ENCODE measurements around the gene ZFYVE26. TPM values are rescaled to one million over a fixed set of nuclear protein-coding genes. Genes with fewer than 3 reads are reported as not detected.

ZFYVE26 gene
- total RNA-seq, 1 donor from 2014 or later = 18.3 TPM

DNA sequence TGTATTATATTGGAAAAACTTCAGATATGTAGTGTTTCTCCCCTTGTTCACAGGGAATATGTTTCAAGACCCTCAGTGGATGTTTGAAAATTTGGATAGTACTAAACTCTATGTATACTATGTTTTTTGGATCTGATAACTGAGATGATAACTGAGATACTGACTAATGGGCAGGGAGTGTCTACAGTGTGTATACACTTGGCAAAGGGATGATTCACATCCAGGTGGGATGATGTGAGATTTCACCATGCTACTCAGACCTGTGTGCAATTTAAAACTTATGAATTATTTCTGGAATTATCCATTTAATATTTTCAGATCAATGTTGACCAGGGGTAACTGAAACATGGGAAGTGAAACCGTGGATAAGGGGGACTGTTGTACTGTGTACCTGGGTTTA, 17.0 kb upstream of the ZFYVE26 start:
- Histone ChIP-seq H3K36me3 (no peaks in the 10 kb centered on the region), H3K4me2 (no peak overlapping the region), H3K4me3 (no peak overlapping the region), H3K9me3 (ENCODE audit: low read depth) (peaks cover 4% of the 10 kb centered on the region), H3K79me2 (ENCODE audit: low read depth) (no peaks in the 10 kb centered on the region), H3K9ac (no peak overlapping the region), H3K4me1 (no peaks in the 10 kb centered on the region), H3K27ac (no peak overlapping the region), H4K20me1 (ENCODE audit: low read depth) (no peaks in the 10 kb centered on the region), H3K27me3 (no peaks in the 10 kb centered on the region), H2AFZ (replicated peaks) (no peak overlapping the region), H3F3A (ENCODE audit: low read depth) (peaks cover 12% of the 10 kb centered on the region)
- no peak overlapping the region for H3K27ac Mint-ChIP-seq
- TF ChIP-seq, protein P1, sequence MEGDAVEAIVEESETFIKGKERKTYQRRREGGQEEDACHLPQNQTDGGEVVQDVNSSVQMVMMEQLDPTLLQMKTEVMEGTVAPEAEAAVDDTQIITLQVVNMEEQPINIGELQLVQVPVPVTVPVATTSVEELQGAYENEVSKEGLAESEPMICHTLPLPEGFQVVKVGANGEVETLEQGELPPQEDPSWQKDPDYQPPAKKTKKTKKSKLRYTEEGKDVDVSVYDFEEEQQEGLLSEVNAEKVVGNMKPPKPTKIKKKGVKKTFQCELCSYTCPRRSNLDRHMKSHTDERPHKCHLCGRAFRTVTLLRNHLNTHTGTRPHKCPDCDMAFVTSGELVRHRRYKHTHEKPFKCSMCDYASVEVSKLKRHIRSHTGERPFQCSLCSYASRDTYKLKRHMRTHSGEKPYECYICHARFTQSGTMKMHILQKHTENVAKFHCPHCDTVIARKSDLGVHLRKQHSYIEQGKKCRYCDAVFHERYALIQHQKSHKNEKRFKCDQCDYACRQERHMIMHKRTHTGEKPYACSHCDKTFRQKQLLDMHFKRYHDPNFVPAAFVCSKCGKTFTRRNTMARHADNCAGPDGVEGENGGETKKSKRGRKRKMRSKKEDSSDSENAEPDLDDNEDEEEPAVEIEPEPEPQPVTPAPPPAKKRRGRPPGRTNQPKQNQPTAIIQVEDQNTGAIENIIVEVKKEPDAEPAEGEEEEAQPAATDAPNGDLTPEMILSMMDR (IDR thresholded peaks at IDR 0.05) = no peak
- no peak for DNase-seq (ENCODE audit: low spot score)
- peaks cover 3% of the 10 kb centered on the region for H3K9me3 Mint-ChIP-seq
- no peaks in the 10 kb centered on the region for H3K4me1 Mint-ChIP-seq
- no peaks in the 10 kb centered on the region for H3K27me3 Mint-ChIP-seq (ENCODE audit: insufficient read depth, low read depth)
- H3K4me3 Mint-ChIP-seq = no peak overlapping the region
- peaks cover 10% of the 10 kb centered on the region for H3K36me3 Mint-ChIP-seq

DNA sequence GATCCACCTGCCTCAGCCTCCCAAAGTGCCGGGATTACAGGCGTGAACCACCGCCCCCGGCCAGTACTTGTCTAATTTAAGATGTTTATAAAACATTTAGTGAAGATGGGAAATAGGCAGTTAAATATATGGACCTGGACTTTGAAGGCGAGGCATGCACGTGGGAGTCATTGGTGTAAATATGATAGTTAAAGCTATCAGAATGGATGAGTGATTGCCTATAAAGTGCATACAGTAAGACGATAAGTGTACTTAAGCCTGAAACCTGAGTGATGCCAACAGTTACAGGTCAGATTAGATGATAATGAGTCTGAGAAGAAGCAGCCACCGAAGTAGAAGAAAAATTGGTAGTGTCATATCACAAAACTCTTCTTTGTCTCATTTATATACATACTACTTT, 14.7 kb upstream of the ZFYVE26 start:
- Histone ChIP-seq H3K36me3 (peaks cover 11% of the 10 kb centered on the region), H3K4me1 (no peaks in the 10 kb centered on the region), H3K9me3 (ENCODE audit: low read depth) (peaks cover 5% of the 10 kb centered on the region), H3K4me3 (no peak overlapping the region), H4K20me1 (ENCODE audit: low read depth) (no peaks in the 10 kb centered on the region), H3K27ac (no peak overlapping the region), H3F3A (ENCODE audit: low read depth) (peaks cover 3% of the 10 kb centered on the region), H2AFZ (replicated peaks) (no peak overlapping the region), H3K79me2 (ENCODE audit: low read depth) (no peaks in the 10 kb centered on the region), H3K27me3 (no peaks in the 10 kb centered on the region), H3K4me2 (no peak overlapping the region), H3K9ac (no peak overlapping the region)
- Mint-ChIP-seq H3K36me3 (peaks cover 24% of the 10 kb centered on the region), H3K27me3 (ENCODE audit: insufficient read depth, low read depth) (no peaks in the 10 kb centered on the region), H3K27ac (no peak overlapping the region), H3K4me1 (no peaks in the 10 kb centered on the region), H3K4me3 (no peak overlapping the region), H3K9me3 (peaks cover 7% of the 10 kb centered on the region)
- no peak for DNase-seq (ENCODE audit: low spot score)
- TF ChIP-seq, protein P1 (IDR thresholded peaks at IDR 0.05) = no peak
- no peak for TF ChIP-seq EZH2phosphoT487 (IDR thresholded peaks at IDR 0.05)
- no peak for TF ChIP-seq EZH2 (IDR thresholded peaks at IDR 0.05)

DNA sequence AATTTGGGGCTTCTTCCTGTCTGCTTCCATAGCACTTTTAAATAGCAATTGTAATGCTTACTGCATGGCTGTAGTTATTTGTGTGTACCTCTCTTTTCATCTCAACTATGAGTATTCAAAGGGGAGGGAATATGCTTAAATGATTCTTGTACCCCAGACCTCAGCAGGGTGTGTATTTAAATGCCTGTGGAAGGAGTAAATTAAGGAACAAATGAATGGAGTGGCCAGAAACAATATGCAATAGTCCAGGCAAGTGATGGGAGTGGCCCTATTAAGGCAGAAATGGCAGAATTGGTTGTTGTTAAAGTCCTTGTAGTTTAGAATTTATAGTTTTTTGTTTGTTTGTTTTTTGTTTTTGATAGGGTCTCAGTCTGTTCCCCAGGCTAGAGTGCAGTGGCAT, 4.7 kb upstream of the ZFYVE26 start:
- H3F3A ChIP-seq (ENCODE audit: low read depth) = peaks cover 5% of the 10 kb centered on the region
- H3K27ac Mint-ChIP-seq = no peak overlapping the region
- peaks cover 4% of the 10 kb centered on the region for H3K36me3 ChIP-seq
- no peaks in the 10 kb centered on the region for H4K20me1 ChIP-seq (ENCODE audit: low read depth)
- H3K4me2 ChIP-seq = peak overlapping the region; percentile 95
- no peaks in the 10 kb centered on the region for H3K9me3 ChIP-seq (ENCODE audit: low read depth)
- DNase-seq (ENCODE audit: low spot score) = no peak
- peaks cover 1% of the 10 kb centered on the region for H3K36me3 Mint-ChIP-seq
- no peak overlapping the region for H2AFZ ChIP-seq (replicated peaks)
- peaks cover 3% of the 10 kb centered on the region for H3K9me3 Mint-ChIP-seq
- peaks cover 19% of the 10 kb centered on the region for H3K4me1 Mint-ChIP-seq
- H3K4me3 Mint-ChIP-seq = peak overlapping the region; percentile 99
- H3K27me3 ChIP-seq = no peaks in the 10 kb centered on the region
- H3K4me1 ChIP-seq = peaks cover 14% of the 10 kb centered on the region
- peaks cover 20% of the 10 kb centered on the region for H3K79me2 ChIP-seq (ENCODE audit: low read depth)
- peak overlapping the region; percentile 96 for H3K4me3 ChIP-seq
- H3K27ac ChIP-seq = no peak overlapping the region
- H3K9ac ChIP-seq = no peak overlapping the region
- no peaks in the 10 kb centered on the region for H3K27me3 Mint-ChIP-seq (ENCODE audit: insufficient read depth, low read depth)
- TF ChIP-seq EZH2phosphoT487 (IDR thresholded peaks at IDR 0.05) (no peak), EZH2 (IDR thresholded peaks at IDR 0.05) (no peak)
- TF ChIP-seq, protein P1 (IDR thresholded peaks at IDR 0.05) = no peak
